SHP77 (cell line): ENCODE data around the gene GRK6.
A peak's percentile ranks its signal among the peaks of the same experiment; 100 is the strongest.
"Not testable (repeated sequence)": the region's sequence is repeated elsewhere in the genome, so short reads cannot be mapped to it uniquely, and the experiment has no call there.

ENCODE experiments used
- DNase-seq, 2 experiments: peaks; one replicate each; lab custom pipeline; 2025; lab: John Stamatoyannopoulos, UW

The GRK6 gene

DNA sequence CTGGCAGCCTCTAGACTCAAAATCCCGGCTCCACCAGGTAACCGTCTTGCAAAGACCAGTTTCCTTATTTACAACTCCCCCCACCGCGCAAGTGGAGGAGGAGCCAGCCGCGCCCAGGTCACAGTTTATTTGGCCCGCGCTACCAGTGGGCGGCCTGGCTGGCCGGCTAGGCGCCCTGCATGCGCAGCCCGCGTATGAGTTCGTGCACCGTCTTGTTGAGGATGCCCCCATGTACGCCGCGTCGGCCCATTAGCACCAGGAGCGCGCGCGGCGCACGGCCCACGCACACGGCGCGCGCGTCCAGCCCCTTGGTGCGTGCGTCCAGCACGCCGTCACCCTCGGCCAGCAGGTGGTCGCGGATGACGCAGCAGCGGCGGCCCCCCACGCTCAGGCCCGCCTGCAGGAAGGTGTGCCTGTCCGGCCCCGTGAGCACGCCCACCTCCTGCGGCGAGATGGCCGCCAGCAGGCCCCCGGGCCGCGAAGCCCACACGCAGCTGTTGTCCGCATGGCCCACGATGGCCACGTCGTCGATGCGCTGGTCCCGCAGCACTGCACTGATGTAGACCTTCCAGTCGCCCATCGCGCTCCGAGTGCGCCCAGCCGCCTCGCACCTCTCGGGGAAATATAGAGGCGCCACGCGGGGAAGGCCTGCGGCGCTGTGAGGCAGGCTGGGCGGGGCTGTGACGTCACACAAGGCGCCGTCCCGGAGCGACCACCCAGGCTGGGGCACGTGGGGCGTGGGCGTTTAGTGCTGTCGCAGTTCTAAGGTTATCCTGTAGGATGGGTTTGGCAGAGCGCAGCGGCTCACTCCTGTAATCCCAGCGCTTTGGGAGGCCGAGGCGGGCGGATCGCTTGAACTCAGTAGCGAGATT lies 26.2 kb upstream of the GRK6 start, which contains the start of gene PFN3:
TSS of gene PFN3 (minus strand) at position 665 of the 872 bp plus-strand sequence. CDS start at position 580, 85 bp downstream.
- DNase-seq, result no peak

GRCh38 chr5:177402271-177403043 lies 24.0 kb upstream of the GRK6 start:
- peak; percentile 89 to 95 for DNase-seq

GRCh38 chr5:177403102-177403791 lies 23.2 kb upstream of the GRK6 start:
- DNase-seq, result peak in 1 of 2 experiments; percentile 49

DNA sequence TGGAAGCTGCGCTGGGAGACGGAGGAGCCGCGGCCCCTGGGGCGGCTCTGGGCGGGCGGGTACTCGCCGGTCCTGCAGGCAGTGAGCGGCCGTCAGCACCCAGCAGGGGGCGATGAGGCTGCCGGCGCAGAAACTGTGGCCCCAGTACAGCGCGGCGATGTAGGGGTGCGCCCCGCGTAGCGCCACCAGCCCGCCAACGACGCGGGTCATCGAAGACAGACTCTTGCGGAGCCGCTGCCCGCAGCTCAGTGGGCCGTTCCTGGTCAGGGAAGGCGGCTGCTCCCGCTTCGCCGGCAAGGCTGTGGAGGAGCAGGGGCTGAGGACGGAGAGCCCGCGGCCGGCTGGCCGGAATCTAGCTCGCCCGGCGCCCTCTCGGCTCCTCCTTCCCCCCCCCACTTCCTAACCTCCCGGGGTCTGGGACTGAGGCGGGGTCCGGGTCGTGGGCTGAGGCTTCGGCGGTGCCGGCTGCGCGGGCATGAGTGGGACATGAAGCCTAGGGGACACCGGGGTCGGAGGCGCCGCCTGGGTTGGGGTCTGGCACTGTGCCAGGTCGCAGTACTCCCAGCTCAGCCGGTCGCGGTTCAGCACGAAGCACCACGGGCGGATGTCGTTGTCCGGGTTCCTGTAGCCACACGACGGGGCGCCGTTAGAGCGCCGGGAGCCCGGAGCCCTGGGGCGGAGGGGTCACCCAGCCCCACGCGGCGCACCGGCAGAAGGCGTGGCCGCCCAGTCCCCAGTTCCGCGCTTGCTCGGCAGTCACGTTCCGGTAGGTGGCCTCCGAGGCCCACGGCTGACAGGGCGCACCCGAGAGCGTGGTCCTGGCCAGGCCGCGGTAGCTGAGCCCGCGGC lies 22.5 kb upstream of the GRK6 start:
- peak; percentile 56 to 78 for DNase-seq

- peak in 1 of 2 experiments; percentile 29 for DNase-seq
Measured at GRCh38 chr5:177404641-177405179, 21.8 kb upstream of the GRK6 start.

DNA sequence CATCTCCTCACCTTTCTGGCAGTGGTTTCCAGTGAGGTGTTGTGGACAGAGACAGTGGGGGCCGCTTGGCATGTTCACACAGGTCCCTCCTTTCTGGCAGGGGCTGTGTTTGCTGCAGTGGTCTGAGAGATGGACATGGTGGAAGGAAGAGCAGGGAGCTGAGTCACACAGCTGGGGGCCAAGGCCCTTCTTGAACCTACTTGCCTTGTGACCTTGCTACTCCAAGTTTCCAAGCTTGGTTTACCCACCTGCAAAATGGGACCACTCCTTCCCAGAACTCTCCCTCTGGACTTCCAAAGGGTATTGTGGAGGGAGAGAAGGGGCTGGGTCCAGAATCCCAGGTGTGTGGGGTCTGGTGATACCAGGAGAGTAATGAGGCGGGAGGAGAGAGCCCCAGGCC lies 21.2 kb upstream of the GRK6 start:
- no peak for DNase-seq

DNA sequence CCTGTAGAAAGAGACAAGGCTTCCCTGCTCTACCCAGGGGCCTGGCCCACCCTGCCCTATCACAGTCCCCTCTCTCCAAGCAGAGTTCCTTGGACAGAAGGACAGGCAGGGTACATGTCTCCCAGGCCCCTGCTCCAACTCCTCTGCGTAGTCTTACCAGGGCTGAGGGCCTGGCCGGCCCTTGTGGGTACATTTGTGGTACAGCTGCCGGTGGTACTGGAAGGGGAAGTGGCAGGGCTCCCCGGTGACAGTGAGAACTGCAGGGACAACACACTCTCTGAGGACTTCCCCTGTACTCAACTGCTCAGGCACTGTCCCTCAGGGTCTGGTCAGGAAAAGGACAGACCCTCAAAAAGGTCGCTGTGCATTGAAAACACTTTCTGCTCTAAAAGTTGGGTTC lies 20.7 kb upstream of the GRK6 start:
- no peak for DNase-seq

DNA sequence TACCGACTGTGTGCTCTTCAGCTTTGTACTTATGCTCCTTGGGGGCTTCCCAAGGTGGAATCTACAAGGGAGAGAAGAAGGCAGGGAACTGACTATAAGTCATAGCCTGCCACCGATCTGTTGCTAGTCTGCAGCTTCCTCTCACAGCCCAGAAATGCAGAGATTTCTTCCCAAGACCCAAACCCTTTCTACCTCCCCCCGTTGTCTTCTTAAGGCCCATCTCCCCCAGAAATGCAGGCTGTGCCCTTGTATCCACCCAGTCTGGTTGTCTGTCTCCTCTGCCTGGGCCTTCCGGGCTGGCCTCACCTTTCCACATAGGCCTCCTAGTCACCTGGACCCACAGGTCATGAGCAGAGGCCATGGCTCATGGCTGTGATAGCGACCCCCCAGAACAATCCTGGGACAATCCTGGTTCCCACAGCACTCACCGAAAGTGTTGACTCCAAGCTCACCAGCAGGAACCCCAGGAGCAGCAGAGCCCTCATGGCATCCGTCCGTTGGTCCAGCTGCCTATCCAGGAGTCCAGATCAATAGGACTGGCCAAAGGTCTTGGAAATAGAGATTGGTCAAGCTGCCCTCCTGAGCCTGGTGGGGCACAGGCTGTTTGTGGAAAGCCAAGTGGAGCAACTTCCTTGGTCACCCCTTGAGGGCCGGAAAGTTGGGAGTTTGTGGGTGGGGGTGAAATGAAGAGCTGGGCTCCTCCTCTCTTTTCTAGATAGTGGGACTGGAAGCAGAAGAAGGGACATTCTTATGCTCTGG lies 17.3 kb upstream of the GRK6 start, which contains the start of gene F12:
TSS of gene F12 (minus strand) at position 522 of the 759 bp plus-strand sequence. CDS start at position 485, 37 bp downstream.
- DNase-seq, result no peak

- DNase-seq, result no peak
Measured at GRCh38 chr5:177410575-177410974, 15.9 kb upstream of the GRK6 start.

- no peak for DNase-seq
Measured at GRCh38 chr5:177412603-177413233, 13.8 kb upstream of the GRK6 start.

DNA sequence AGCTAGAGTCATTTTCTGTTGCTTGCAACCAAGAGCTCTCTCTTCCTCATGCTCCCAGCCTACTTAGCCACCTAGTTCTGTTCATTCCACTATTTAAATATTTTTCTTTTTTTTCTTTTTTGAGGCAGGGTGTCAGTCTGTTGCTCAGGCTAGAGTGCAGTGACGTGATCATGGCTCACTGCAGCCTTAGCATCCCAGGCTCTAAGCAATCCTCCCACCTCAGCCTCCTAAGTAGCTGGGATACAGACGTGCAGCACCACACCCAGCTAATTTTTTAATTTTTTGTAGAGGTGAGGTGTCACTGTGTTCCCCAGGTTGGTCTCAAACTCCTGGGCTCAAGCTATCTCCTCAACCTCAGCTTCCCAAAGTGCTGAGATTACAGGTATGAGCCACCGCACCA lies 12.0 kb upstream of the GRK6 start:
- no peak for DNase-seq

- DNase-seq, result not testable (repeated sequence)
Measured at GRCh38 chr5:177417081-177417480, 9.4 kb upstream of the GRK6 start.

DNA sequence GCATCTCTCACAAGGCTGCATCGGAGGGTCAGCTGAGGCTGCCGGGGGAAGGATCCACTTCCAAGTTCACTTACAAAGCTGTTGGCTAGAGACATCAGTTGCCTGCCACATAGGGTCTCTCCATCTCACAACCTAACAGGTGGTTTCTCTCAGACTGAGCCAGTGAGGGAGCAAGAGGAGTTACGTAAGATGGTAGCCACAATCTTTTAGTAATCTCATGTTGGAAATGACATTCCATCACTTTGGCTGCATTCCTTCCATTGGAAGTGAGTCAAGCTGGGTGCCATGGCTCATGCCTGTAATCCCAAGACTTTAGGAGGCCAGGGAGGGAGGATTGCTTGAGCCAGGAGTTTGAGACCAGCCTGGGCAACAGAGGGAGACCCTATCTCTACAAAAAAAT lies 7.4 kb upstream of the GRK6 start:
- no peak for DNase-seq

DNA sequence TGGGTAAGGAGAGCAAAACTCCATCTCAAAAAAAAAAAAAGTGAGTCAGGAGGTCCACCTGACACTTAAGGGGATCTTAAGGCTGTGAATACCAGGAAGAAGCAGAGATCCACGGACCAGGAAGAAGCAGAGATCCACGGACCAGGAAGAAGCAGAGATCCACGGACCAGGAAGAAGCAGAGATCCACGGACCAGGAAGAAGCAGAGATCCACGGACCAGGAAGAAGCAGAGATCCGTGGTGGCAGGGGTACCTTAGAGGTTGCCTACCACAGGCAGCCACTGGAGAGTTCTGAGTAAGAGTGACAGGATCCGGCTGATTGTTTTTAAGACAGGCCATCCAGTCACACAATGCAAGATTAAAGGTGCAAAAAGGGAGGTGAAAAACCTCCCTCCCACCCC lies 6.0 kb upstream of the GRK6 start:
- not testable (repeated sequence) for DNase-seq

- DNase-seq, result no peak
Measured at GRCh38 chr5:177421062-177421798, 5.2 kb upstream of the GRK6 start.

- DNase-seq, result no peak
Measured at GRCh38 chr5:177423671-177424070, 2.8 kb upstream of the GRK6 start.

GRCh38 chr5:177425196-177425800 lies 1.2 kb upstream of the GRK6 start:
- DNase-seq, result no peak

- peak; percentile 100 for DNase-seq
Measured at GRCh38 chr5:177425801-177426565, 493 bp upstream of the GRK6 start.
